PC-9 (cell line): ENCODE measurements around the gene ITPKB. TPM values are rescaled to one million over a fixed set of nuclear protein-coding genes. Genes with fewer than 3 reads are reported as not detected.

Source experiments
- BruUV-seq: library from RNA; stranded (reverse); fragments of 400-500 nt; replicated peaks from 2 replicates; lab custom pipeline; 2021; lab: Mats Ljungman, UMichigan
- CTCF ChIA-PET: fragments of 300-600 bp; sonication (Branson Sonifier 250); formaldehyde crosslinking; loops from one replicate; lab custom pipeline; 2022; ENCODE audit warnings: antibody characterized with exemption; lab: Charles Lee
- POLR2A ChIA-PET: fragments of 300-600 bp; sonication (Branson Sonifier 250); formaldehyde crosslinking; loops from one replicate; lab custom pipeline; 2022; ENCODE audit warnings: antibody characterized with exemption; ENCODE audit not compliant: unreplicated experiment; lab: Charles Lee
- DNase-seq, 2 experiments: peaks; one replicate each; pipeline versions ENCODE4 v3.0.0 to v3.0.0-alpha.2; 2015 to 2022; ENCODE audit warnings: mixed read lengths in 1 of 2
- H2AFZ ChIP-seq: fragments of 200-600 bp; sonication (generic); 2 replicates; pipeline ENCODE4 v1.8.1; 2017; ENCODE audit warnings: antibody characterized with exemption
- H3F3A ChIP-seq: fragments of 200-600 bp; sonication (generic); 2 replicates; pipeline ENCODE4 v1.8.1; 2017; ENCODE audit warnings: antibody characterized with exemption, mild to moderate bottlenecking, low read depth; ENCODE audit not compliant: insufficient read depth
- H3K27ac ChIP-seq: fragments of 200-600 bp; sonication (generic); 2 replicates; pipeline ENCODE4 v1.6.1; 2016; ENCODE audit warnings: mixed run types
- H3K27me3 ChIP-seq: fragments of 200-600 bp; sonication (generic); 2 replicates; pipeline ENCODE4 v1.6.1; 2016; ENCODE audit warnings: low read depth, mixed run types; ENCODE audit not compliant: insufficient read depth
- H3K36me3 ChIP-seq: fragments of 200-600 bp; sonication (generic); 2 replicates; pipeline ENCODE4 v1.6.1; 2016; ENCODE audit warnings: low read depth, mixed run types
- H3K4me1 ChIP-seq: fragments of 200-600 bp; sonication (generic); replicated peaks from 2 replicates; pipeline ENCODE4 v1.6.1; 2016; ENCODE audit warnings: mixed run types; ENCODE audit not compliant: insufficient read depth
- H3K4me2 ChIP-seq: fragments of 200-600 bp; sonication (generic); 2 replicates; pipeline ENCODE4 v1.6.1; 2017; ENCODE audit warnings: mixed run types
- H3K4me3 ChIP-seq: fragments of 200-600 bp; sonication (generic); 2 replicates; pipeline ENCODE4 v1.6.1; 2016; ENCODE audit warnings: mixed run types
- H3K79me2 ChIP-seq: fragments of 200-600 bp; sonication (generic); 2 replicates; pipeline ENCODE4 v1.6.1; 2017; ENCODE audit warnings: low read depth, mixed run types
- H3K9me2 ChIP-seq: fragments of 200-600 bp; sonication (generic); 2 replicates; pipeline ENCODE4 v1.8.1; 2017; ENCODE audit warnings: mild to moderate bottlenecking; ENCODE audit not compliant: insufficient read depth
- H3K9me3 ChIP-seq: fragments of 200-600 bp; sonication (generic); 2 replicates; pipeline ENCODE4 v1.8.1; 2016; ENCODE audit warnings: low read depth; ENCODE audit not compliant: insufficient read depth
- H4K20me1 ChIP-seq: fragments of 200-600 bp; sonication (generic); 2 replicates; pipeline ENCODE4 v1.8.1; 2017; ENCODE audit not compliant: insufficient read depth
- CTCF ChIP-seq: fragments of 200-600 bp; sonication (generic); conservative IDR thresholded peaks from 2 replicates; pipeline ENCODE4 v1.6.1; 2017; ENCODE audit warnings: mixed run types, antibody characterized with exemption, mild to moderate bottlenecking, moderate library complexity
- EZH2 ChIP-seq: fragments of 200-600 bp; sonication (generic); IDR thresholded peaks from 2 replicates; pipeline ENCODE4 v1.8.0; 2017; ENCODE audit warnings: antibody characterized with exemption, low read depth
- intact Hi-C: fragments of 100-400 bp; cut with micrococcal nuclease; formaldehyde crosslinking; loops from one replicate; pipeline ENCODE4 v1.10.0; 2022; ENCODE audit not compliant: unreplicated experiment
- total RNA-seq: library from RNA; stranded (reverse); gene quantifications from 2 replicates; pipeline ENCODE4 v1.2.3, GENCODE V29; 2021

ITPKB gene
- total RNA-seq, 1 experiment from 2014 or later, result 13.4 TPM

GRCh38 chr1:226584164-226584563 is 154.9 kb downstream of the ITPKB start:
- TF ChIP-seq EZH2, result no peak
- TF ChIP-seq CTCF, result no peak
- no peak for DNase-seq
- intact Hi-C loops, result no loop called here
- H3K4me2 ChIP-seq, result no peak overlapping the region
- no peak overlapping the region for H2AFZ ChIP-seq
- BruUV-seq, result no TSS peak
- no peaks in the 10 kb centered on the region for H3K9me3 ChIP-seq
- CTCF ChIA-PET, result no interaction called here
- H3K79me2 ChIP-seq, result no peaks in the 10 kb centered on the region
- no peak overlapping the region for H3K4me3 ChIP-seq
- H3K27me3 ChIP-seq, result peaks cover 52% of the 10 kb centered on the region
- no peaks in the 10 kb centered on the region for H3K4me1 ChIP-seq
- H4K20me1 ChIP-seq, result no peaks in the 10 kb centered on the region
- H3K9me2 ChIP-seq, result no peaks in the 10 kb centered on the region
- no peak overlapping the region for H3K27ac ChIP-seq
- POLR2A ChIA-PET, result interaction anchor here (0.6 kb wide), 1 partner anchor 25 kb away, joined by 6 read pairs; no protein-coding TSS in a partner anchor
- H3F3A ChIP-seq, result no peaks in the 10 kb centered on the region
- no peaks in the 10 kb centered on the region for H3K36me3 ChIP-seq

DNA sequence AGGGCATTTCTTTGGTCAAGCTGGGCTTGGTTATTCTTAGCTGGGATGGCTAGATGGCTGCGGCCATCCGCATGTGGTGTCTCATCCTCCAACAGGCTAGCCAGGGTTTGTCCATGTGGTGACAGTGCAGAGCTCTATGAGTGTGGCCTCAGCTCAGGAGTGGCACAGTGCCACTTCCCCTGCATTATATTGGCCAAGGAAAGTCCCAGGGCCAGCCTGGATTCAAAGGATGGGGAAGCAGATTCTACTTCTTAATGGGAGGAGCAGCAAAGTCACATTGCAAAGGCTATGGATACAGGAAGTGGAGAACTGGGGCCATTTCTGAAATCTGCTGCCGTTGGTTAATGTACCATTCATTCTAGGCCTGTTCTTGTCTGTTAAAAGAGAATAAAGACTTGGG is 156.1 kb downstream of the ITPKB start:
- no peak overlapping the region for H3K4me2 ChIP-seq
- no peaks in the 10 kb centered on the region for H3K36me3 ChIP-seq
- TF ChIP-seq CTCF (no peak), EZH2 (no peak)
- H3F3A ChIP-seq, result no peaks in the 10 kb centered on the region
- H3K9me3 ChIP-seq, result no peaks in the 10 kb centered on the region
- CTCF ChIA-PET, result no interaction called here
- no peaks in the 10 kb centered on the region for H4K20me1 ChIP-seq
- BruUV-seq, result no TSS peak
- no peak overlapping the region for H2AFZ ChIP-seq
- intact Hi-C loops, result no loop called here
- DNase-seq, result no peak
- POLR2A ChIA-PET, result no interaction called here
- H3K27me3 ChIP-seq, result peaks cover 43% of the 10 kb centered on the region
- no peak overlapping the region for H3K27ac ChIP-seq
- no peak overlapping the region for H3K4me3 ChIP-seq
- H3K9me2 ChIP-seq, result no peaks in the 10 kb centered on the region
- H3K4me1 ChIP-seq, result no peaks in the 10 kb centered on the region
- no peaks in the 10 kb centered on the region for H3K79me2 ChIP-seq

Other genes starting within 250 kb of the ITPKB start
- not detected in 2 replicates for gene STUM, start 190.5 kb downstream of the ITPKB start, total RNA-seq
- gene PSEN2, start 131.3 kb upstream of the ITPKB start, total RNA-seq, result 14.8 and 17.0 TPM in 2 replicates
- 32.9 and 37.9 TPM in 2 replicates for gene COQ8A, start 201.0 kb upstream of the ITPKB start, total RNA-seq